Subcutaneous abdominal adipose tissue (tissue), 5 donors: ENCODE results near the gene ADRA2A.

Experiments used
- H3K27ac ChIP-seq: one replicate; pipeline ENCODE4 v1.7.0; 2013; ENCODE audit warnings: low read depth, mild to moderate bottlenecking, inconsistent platforms, low read length, moderate library complexity
- H3K27me3 ChIP-seq, 5 donors: one replicate each; pipeline ENCODE4 v1.7.0; 2013; ENCODE audit warnings: low read length in 5 of 5, inconsistent platforms in 1 of 5; ENCODE audit not compliant: control insufficient read depth in 5 of 5, insufficient read depth in 4 of 5
- H3K36me3 ChIP-seq, 5 donors: one replicate each; pipeline ENCODE4 v1.7.0; 2013; ENCODE audit warnings: low read length in 5 of 5; ENCODE audit not compliant: control insufficient read depth in 5 of 5, insufficient read depth in 5 of 5
- H3K4me1 ChIP-seq, 5 donors: one replicate each; pipeline ENCODE4 v1.7.0; 2013; ENCODE audit warnings: low read length in 5 of 5, mild to moderate bottlenecking in 3 of 5, moderate library complexity in 1 of 5; ENCODE audit not compliant: control insufficient read depth in 5 of 5, insufficient read depth in 5 of 5
- H3K4me3 ChIP-seq, 5 donors: one replicate each; pipeline ENCODE4 v1.7.0; 2013; ENCODE audit warnings: low read length in 5 of 5, low read depth in 1 of 5
- H3K9ac ChIP-seq, 5 donors: one replicate each; pipeline ENCODE4 v1.7.0; 2013; ENCODE audit warnings: low read length in 5 of 5, mild to moderate bottlenecking in 4 of 5, moderate library complexity in 3 of 5
- H3K9me3 ChIP-seq, 5 donors: one replicate each; pipeline ENCODE4 v1.7.0; 2013; ENCODE audit warnings: low read length in 5 of 5; ENCODE audit not compliant: control insufficient read depth in 5 of 5
- donor health status: healthy.
- donor health status: healthy.
- donor health status: healthy.
- donor health status: healthy.
- donor health status: healthy.

Gene ADRA2A

GRCh38 chr10:111075577-111076185 is 1.1 kb upstream of the ADRA2A start:
- no peak overlapping the region for H3K9ac ChIP-seq
- H3K9me3 ChIP-seq = no peaks in the 10 kb centered on the region
- peak overlapping the region; percentile 74 for H3K27ac ChIP-seq
- H3K4me3 ChIP-seq = peak overlapping the region in 4 of 5 donors; percentile 65 to 86 (median 76)
- no peaks in the 10 kb centered on the region for H3K36me3 ChIP-seq
- peaks cover 2 to 46% (median 37%) of the 10 kb centered on the region in 5 donors for H3K4me1 ChIP-seq
- H3K27me3 ChIP-seq = peaks cover 0 to 20% (median 10%) of the 10 kb centered on the region in 5 donors

- Histone ChIP-seq H3K4me1 (peaks cover 2 to 49% (median 39%) of the 10 kb centered on the region in 5 donors), H3K27me3 (peaks cover 0 to 20% (median 10%) of the 10 kb centered on the region in 5 donors), H3K27ac (peak overlapping the region; percentile 74), H3K36me3 (no peaks in the 10 kb centered on the region), H3K9ac (peak overlapping the region in 4 of 5 donors; percentile 59 to 79 (median 64)), H3K9me3 (no peaks in the 10 kb centered on the region), H3K4me3 (peak overlapping the region; percentile 63 to 86 (median 76))
Measured at GRCh38 chr10:111076191-111076681, 593 bp upstream of the ADRA2A start.

GRCh38 chr10:111077479-111077784 is 603 bp downstream of the ADRA2A start:
- no peaks in the 10 kb centered on the region for H3K9me3 ChIP-seq
- H3K4me1 ChIP-seq = peaks cover 2 to 61% (median 50%) of the 10 kb centered on the region in 5 donors
- peak overlapping the region in 4 of 5 donors; percentile 58 to 84 (median 69) for H3K9ac ChIP-seq
- peaks cover 0 to 18% (median 4%) of the 10 kb centered on the region in 5 donors for H3K27me3 ChIP-seq
- peak overlapping the region; percentile 74 for H3K27ac ChIP-seq
- H3K36me3 ChIP-seq = no peaks in the 10 kb centered on the region
- peak overlapping the region; percentile 59 to 86 (median 76) for H3K4me3 ChIP-seq

- Histone ChIP-seq H3K27me3 (peaks cover 0 to 18% (median 4%) of the 10 kb centered on the region in 5 donors), H3K4me1 (peaks cover 2 to 65% (median 54%) of the 10 kb centered on the region in 5 donors), H3K9me3 (no peaks in the 10 kb centered on the region), H3K4me3 (peak overlapping the region; percentile 65 to 86 (median 76)), H3K36me3 (no peaks in the 10 kb centered on the region), H3K27ac (peak overlapping the region; percentile 74), H3K9ac (peak overlapping the region in 4 of 5 donors; percentile 58 to 84 (median 69))
Measured at GRCh38 chr10:111077785-111078504, 1.1 kb downstream of the ADRA2A start.

- peaks cover 0 to 18% (median 4%) of the 10 kb centered on the region in 5 donors for H3K27me3 ChIP-seq
- H3K4me1 ChIP-seq = peaks cover 2 to 72% (median 56%) of the 10 kb centered on the region in 5 donors
- H3K4me3 ChIP-seq = peak overlapping the region; percentile 65 to 86 (median 76)
- peak overlapping the region in 3 of 5 donors; percentile 58 to 84 (median 79) for H3K9ac ChIP-seq
- H3K36me3 ChIP-seq = no peaks in the 10 kb centered on the region
- H3K27ac ChIP-seq = peak overlapping the region; percentile 74
- H3K9me3 ChIP-seq = no peaks in the 10 kb centered on the region
Measured at GRCh38 chr10:111078505-111079185, 1.8 kb downstream of the ADRA2A start.

- Histone ChIP-seq H3K9me3 (no peaks in the 10 kb centered on the region), H3K27ac (peak overlapping the region; percentile 71), H3K27me3 (peaks cover 0 to 14% (median 4%) of the 10 kb centered on the region in 5 donors), H3K4me1 (peaks cover 4 to 78% (median 62%) of the 10 kb centered on the region in 5 donors), H3K4me3 (peak overlapping the region; percentile 48 to 86 (median 76)), H3K9ac (peak overlapping the region in 2 of 5 donors; percentile 60 to 70), H3K36me3 (no peaks in the 10 kb centered on the region)
Measured at GRCh38 chr10:111079241-111079760, 2.5 kb downstream of the ADRA2A start.

GRCh38 chr10:111079781-111080180 is 3.0 kb downstream of the ADRA2A start:
- Histone ChIP-seq H3K4me3 (peak overlapping the region; percentile 48 to 86 (median 76)), H3K4me1 (peaks cover 4 to 81% (median 62%) of the 10 kb centered on the region in 5 donors), H3K36me3 (no peaks in the 10 kb centered on the region), H3K27me3 (peaks cover 0 to 11% (median 4%) of the 10 kb centered on the region in 5 donors), H3K9ac (peak overlapping the region in 4 of 5 donors; percentile 32 to 70 (median 46)), H3K27ac (peak overlapping the region; percentile 71), H3K9me3 (no peaks in the 10 kb centered on the region)

GRCh38 chr10:111080224-111080623 is 3.4 kb downstream of the ADRA2A start:
- Histone ChIP-seq H3K4me3 (peak overlapping the region in 4 of 5 donors; percentile 62 to 86 (median 76)), H3K9me3 (no peaks in the 10 kb centered on the region), H3K4me1 (peaks cover 4 to 86% (median 64%) of the 10 kb centered on the region in 5 donors), H3K27ac (peak overlapping the region; percentile 71), H3K36me3 (no peaks in the 10 kb centered on the region), H3K9ac (peak overlapping the region in 4 of 5 donors; percentile 32 to 70 (median 46)), H3K27me3 (peaks cover 0 to 9% (median 3%) of the 10 kb centered on the region in 5 donors)

- Histone ChIP-seq H3K27ac (no peak overlapping the region), H3K4me1 (peaks cover 2 to 85% (median 64%) of the 10 kb centered on the region in 5 donors), H3K36me3 (no peaks in the 10 kb centered on the region), H3K27me3 (peaks cover 0 to 8% (median 3%) of the 10 kb centered on the region in 5 donors), H3K9me3 (no peaks in the 10 kb centered on the region), H3K4me3 (no peak overlapping the region), H3K9ac (no peak overlapping the region)
Measured at GRCh38 chr10:111081595-111081994, 4.8 kb downstream of the ADRA2A start.
